Esophagus muscularis mucosa (tissue), 4 donors: ENCODE data around the gene PLXNB3. TPM values are rescaled to one million over a fixed set of nuclear protein-coding genes. Genes with fewer than 3 reads are reported as not detected.

Experiments used
- DNase-seq: peaks from one replicate; pipeline ENCODE4 v3.0.0-alpha.2; 2017; ENCODE audit errors: extremely low spot score
- H3K27ac ChIP-seq, 4 donors: fragments of 200-600 bp; sonication (generic); replicated peaks in 1 of 4; 1 replicate in 3 of 4; 2 replicates in 1 of 4; pipeline ENCODE4 v1.5.1; 2016 to 2019; ENCODE audit warnings: mild to moderate bottlenecking in 1 of 4
- H3K27me3 ChIP-seq, 4 donors: fragments of 200-600 bp; sonication (generic); one replicate each; pipeline versions ENCODE4 v1.5.1 to v1.6.0; 2016 to 2019
- H3K36me3 ChIP-seq, 4 donors: fragments of 200-600 bp; sonication (generic); one replicate each; pipeline ENCODE4 v1.5.1; 2016 to 2019
- H3K4me1 ChIP-seq, 4 donors: fragments of 200-600 bp; sonication (generic); one replicate each; pipeline ENCODE4 v1.5.1; 2016 to 2019
- H3K4me3 ChIP-seq, 4 donors: fragments of 200-600 bp; sonication (generic); 1 replicate in 2 of 4; 2 replicates in 2 of 4; pipeline ENCODE4 v1.5.1; 2016 to 2019; ENCODE audit warnings: mild to moderate bottlenecking in 4 of 4, moderate library complexity in 1 of 4
- H3K9me3 ChIP-seq, 4 donors: fragments of 200-600 bp; sonication (generic); 1 replicate in 3 of 4; 2 replicates in 1 of 4; pipeline ENCODE4 v1.5.1; 2016 to 2019
- CTCF ChIP-seq, 3 experiments: fragments of 200-600 bp in 2 of 3; fragments of 450-650 bp in 1 of 3; sonication (generic) in 2 of 3; IDR thresholded peaks; one replicate each; pipeline ENCODE4 v1.5.1; 2017 to 2019; ENCODE audit warnings: antibody characterized with exemption in 3 of 3, mild to moderate bottlenecking in 2 of 3, moderate library complexity in 1 of 3
- EP300 ChIP-seq: sonication (generic); formaldehyde crosslinking; IDR thresholded peaks from one replicate; pipeline ENCODE4 v1.6.1; 2017; ENCODE audit warnings: antibody characterized with exemption
- POLR2A ChIP-seq: fragments of 450-650 bp; IDR thresholded peaks from one replicate; pipeline ENCODE4 v1.6.1; 2017; ENCODE audit warnings: antibody characterized with exemption, moderate library complexity, mild to moderate bottlenecking, low read depth
- POLR2AphosphoS5 ChIP-seq, 2 donors: sonication (generic); formaldehyde crosslinking; IDR thresholded peaks; one replicate each; pipeline ENCODE4 v1.6.1; 2017; ENCODE audit warnings: antibody characterized with exemption in 2 of 2
- WGBS: methylation state at CpG from one replicate; pipeline ENCODE4 v1.1.5; 2018; 5-methylcytosine and 5-hydroxymethylcytosine counted together
- intact Hi-C: fragments of 100-400 bp; cut with DNase I; formaldehyde crosslinking; loops from one replicate; pipeline ENCODE4 v1.15.1; 2023
- total RNA-seq, 4 donors: library from RNA; depleted of rRNA; stranded (reverse); fragments of >200 nt; gene quantifications; one replicate each; pipeline versions ENCODE4 v1.1.0 to v1.2.1, GENCODE V29; 2016

PLXNB3 gene
- total RNA-seq, 4 donors from 2014 or later, result 6.1 to 21.9 (median 17.6) TPM

GRCh38 chrX:153824348-153824747, 60.3 kb downstream of the PLXNB3 start:
- peaks cover 1 to 23% (median 18%) of the 10 kb centered on the region in 4 donors for H3K4me1 ChIP-seq
- H3K9me3 ChIP-seq, result no peaks in the 10 kb centered on the region
- no peak for DNase-seq
- TF ChIP-seq CTCF (IDR thresholded peaks at IDR 0.05), result no peak
- TF ChIP-seq EP300, result no peak
- TF ChIP-seq POLR2A, result no peak
- TF ChIP-seq POLR2AphosphoS5 (IDR thresholded peaks at IDR 0.05), result no peak
- H3K36me3 ChIP-seq, result no peaks in the 10 kb centered on the region
- WGBS, result 84% methylated on average over 8 of the region's 10 CpGs
- no peak overlapping the region for H3K27ac ChIP-seq
- H3K4me3 ChIP-seq, result no peak overlapping the region
- intact Hi-C loops, result no loop called here
- H3K27me3 ChIP-seq, result no peaks in the 10 kb centered on the region

- 77% methylated on average over 7 of the region's 8 CpGs for WGBS
These were observed 61.0 kb downstream of the PLXNB3 start for GRCh38 chrX:153825042-153825441.

More at GRCh38 chrX:153825042-153825441, 61.0 kb downstream of the PLXNB3 start:
- intact Hi-C loops, result no loop called here
- peaks cover 8 to 25% (median 20%) of the 10 kb centered on the region in 4 donors for H3K4me1 ChIP-seq
- H3K36me3 ChIP-seq, result no peaks in the 10 kb centered on the region
- DNase-seq, result no peak
- H3K27ac ChIP-seq, result no peak overlapping the region
- no peaks in the 10 kb centered on the region for H3K9me3 ChIP-seq
- peaks cover 0 to 5% (median 0%) of the 10 kb centered on the region in 4 donors for H3K27me3 ChIP-seq
- no peak overlapping the region for H3K4me3 ChIP-seq
- no peak for TF ChIP-seq CTCF (IDR thresholded peaks at IDR 0.05)
- no peak for TF ChIP-seq POLR2AphosphoS5 (IDR thresholded peaks at IDR 0.05)
- TF ChIP-seq EP300, result no peak
- TF ChIP-seq POLR2A, result no peak

Other genes with a start within 250 kb of the PLXNB3 start
- under 1 TPM; under 0.01 to 0.33 (median 0.21) TPM for gene ATP2B3, start 246.6 kb upstream of the PLXNB3 start, total RNA-seq
- 10 to 100 TPM; 38.6 to 58.3 (median 49.8) TPM for gene CCNQ, start 165.1 kb upstream of the PLXNB3 start, total RNA-seq
- gene DUSP9, start 117.0 kb upstream of the PLXNB3 start, total RNA-seq, result not detected
- 10 to 100 TPM; 20.5 to 67.8 (median 26.0) TPM for gene PNCK, start 90.4 kb upstream of the PLXNB3 start, total RNA-seq
- gene SLC6A8, start 76.3 kb upstream of the PLXNB3 start, total RNA-seq, result 10 to 100 TPM; 41.7 to 62.3 (median 45.6) TPM
- 100 to 1,000 TPM in 2 of 4 donors, 10 to 100 TPM in 2; 76.4 to 129 (median 101) TPM for gene BCAP31, start 39.9 kb upstream of the PLXNB3 start, total RNA-seq
- gene ABCD1, start 39.4 kb upstream of the PLXNB3 start, total RNA-seq, result 10 to 100 TPM; 18.4 to 36.2 (median 25.1) TPM
- gene SRPK3, start 16.8 kb downstream of the PLXNB3 start, total RNA-seq, result 1 to 10 TPM in 2 of 4 donors, under 1 TPM in 2; 0.52 to 2.2 (median 1.1) TPM
- 10 to 100 TPM; 52.3 to 76.3 (median 70.3) TPM for gene IDH3G, start 30.1 kb downstream of the PLXNB3 start, total RNA-seq
- gene SSR4, start 30.4 kb downstream of the PLXNB3 start, total RNA-seq, result 100 to 1,000 TPM; 100 to 115 (median 109) TPM
- gene PDZD4, start 66.3 kb downstream of the PLXNB3 start, total RNA-seq, result 10 to 100 TPM; 20.0 to 48.4 (median 36.9) TPM
- gene L1CAM, start 121.9 kb downstream of the PLXNB3 start, total RNA-seq, result 10 to 100 TPM; 22.4 to 47.9 (median 30.0) TPM
- gene AVPR2, start 140.4 kb downstream of the PLXNB3 start, total RNA-seq, result 1 to 10 TPM; 1.2 to 7.6 (median 4.5) TPM
- 10 to 100 TPM; 15.9 to 22.4 (median 17.7) TPM for gene ARHGAP4, start 162.0 kb downstream of the PLXNB3 start, total RNA-seq
- gene NAA10, start 170.8 kb downstream of the PLXNB3 start, total RNA-seq, result 100 to 1,000 TPM in 2 of 4 donors, 10 to 100 TPM in 2; 89.3 to 106 (median 95.4) TPM
- gene RENBP, start 180.4 kb downstream of the PLXNB3 start, total RNA-seq, result 10 to 100 TPM in 1 of 4 donors, 1 to 10 TPM in 3; 8.0 to 12.6 (median 9.1) TPM
- gene HCFC1, start 207.6 kb downstream of the PLXNB3 start, total RNA-seq, result 100 to 1,000 TPM in 1 of 4 donors, 10 to 100 TPM in 3; 50.7 to 102 (median 60.8) TPM
- gene TMEM187, start 208.5 kb downstream of the PLXNB3 start, total RNA-seq, result 1 to 10 TPM; 3.6 to 6.9 (median 6.1) TPM